Measurements from ENCODE around the gene ST8SIA1. TPM values are rescaled to one million over a fixed set of nuclear protein-coding genes. Genes with fewer than 3 reads are reported as not detected.

ST8SIA1 gene
- total and polyA plus RNA-seq, 4 donors = 16.4 to 41.9 (median 36.3) TPM

DNA sequence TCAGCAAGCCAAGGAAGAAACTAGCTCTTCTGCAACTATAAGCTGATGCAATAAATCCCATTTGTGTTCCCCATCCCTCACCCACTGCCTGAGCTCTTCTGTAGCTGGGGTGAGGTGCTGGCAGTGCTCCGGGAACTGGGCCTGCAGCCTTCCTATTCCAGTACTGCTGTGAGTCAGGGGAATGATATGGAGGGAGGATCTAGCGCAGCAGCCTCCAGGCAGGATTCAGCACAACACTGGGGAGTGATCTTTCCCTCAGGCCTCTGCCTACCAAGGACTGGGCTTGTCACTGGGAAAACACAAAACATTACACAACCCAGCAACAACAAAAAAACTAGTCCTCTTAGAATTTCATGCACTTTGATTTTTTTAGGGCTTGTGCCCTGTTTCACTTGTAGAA is 58.7 kb downstream of the ST8SIA1 start:
- WGBS (ENCODE audit: insufficient coverage) = 40% methylated on average over 1 of the region's 2 CpGs

DNA sequence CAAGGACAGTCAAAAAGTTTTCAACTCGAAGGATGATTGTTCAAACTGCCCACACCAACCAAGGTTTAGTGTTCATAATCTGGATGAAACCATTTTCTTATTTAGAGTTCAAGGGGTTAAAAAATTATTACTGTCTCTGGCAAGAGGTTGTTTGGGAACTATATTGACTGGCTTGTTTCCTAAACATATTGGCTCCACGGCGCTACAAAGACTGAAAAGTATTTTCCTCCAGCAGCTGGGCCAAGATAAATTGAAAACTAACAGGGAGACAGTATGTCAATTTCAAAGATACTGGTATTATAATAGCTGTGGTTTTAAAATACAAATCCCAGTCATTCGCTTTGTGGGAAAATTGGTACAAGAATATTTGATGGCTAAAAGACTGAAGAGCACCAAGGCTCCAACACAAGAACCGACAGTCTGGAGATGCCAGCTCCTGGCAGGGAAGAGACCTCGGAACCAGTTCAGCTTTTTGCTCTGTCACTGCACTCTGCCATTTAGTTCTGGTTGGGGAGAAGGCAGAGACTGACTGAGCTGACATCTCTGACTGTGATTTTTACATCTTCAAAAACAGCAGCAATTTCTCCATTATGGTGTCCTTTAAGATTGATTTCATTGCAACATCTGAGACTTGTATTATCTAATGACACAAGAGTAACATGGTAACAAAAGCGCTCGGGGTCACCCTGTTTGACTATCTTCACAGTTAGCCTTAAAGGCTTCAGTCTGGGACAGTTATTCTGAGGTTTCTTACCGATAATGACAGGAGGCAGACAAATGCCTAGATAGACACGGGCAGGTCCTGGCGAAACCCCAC is 62.0 kb downstream of the ST8SIA1 start:
- WGBS (ENCODE audit: insufficient coverage) = 82% methylated on average over 8 of the region's 11 CpGs
- H3K36me3 ChIP-seq (ENCODE audit: control insufficient read depth, insufficient read depth, low read length) = peaks cover 2% of the 10 kb centered on the region
- H3K27ac ChIP-seq (ENCODE audit: low read depth, low read length) = no peak overlapping the region
- no peaks in the 10 kb centered on the region for H3K27me3 ChIP-seq (ENCODE audit: control insufficient read depth, insufficient read depth, low read length)
- peaks cover 8% of the 10 kb centered on the region for H3K4me1 ChIP-seq (ENCODE audit: control insufficient read depth, insufficient read depth, low read length)
- no peak for DNase-seq (ENCODE audit: low read depth in 4 of 6, low spot score in 6 of 6)
- no peak overlapping the region for H3K4me3 ChIP-seq (ENCODE audit: low read depth, low read length)
- no peaks in the 10 kb centered on the region for H3K9me3 ChIP-seq (ENCODE audit: control insufficient read depth, insufficient read depth, low read length)

More for the DNA sequence above, 58.7 kb downstream of the ST8SIA1 start:
- Histone ChIP-seq H3K27ac (ENCODE audit: low read depth, low read length) (peak overlapping the region; percentile 59), H3K36me3 (ENCODE audit: control insufficient read depth, insufficient read depth, low read length) (peaks cover 2% of the 10 kb centered on the region), H3K4me1 (ENCODE audit: control insufficient read depth, insufficient read depth, low read length) (peaks cover 8% of the 10 kb centered on the region), H3K4me3 (ENCODE audit: low read depth, low read length) (no peak overlapping the region), H3K9me3 (ENCODE audit: control insufficient read depth, insufficient read depth, low read length) (no peaks in the 10 kb centered on the region), H3K27me3 (ENCODE audit: control insufficient read depth, insufficient read depth, low read length) (no peaks in the 10 kb centered on the region)
- peak in 1 of 6 donors; percentile 70 for DNase-seq (ENCODE audit: low read depth in 4 of 6, low spot score in 6 of 6)

GRCh38 chr12:22271023-22271422 is 63.5 kb downstream of the ST8SIA1 start:
- no peak overlapping the region for H3K4me3 ChIP-seq (ENCODE audit: low read depth, low read length)
- no CpG with 5 or more reads among the region's 2 CpGs for WGBS (ENCODE audit: insufficient coverage)
- no peaks in the 10 kb centered on the region for H3K27me3 ChIP-seq (ENCODE audit: control insufficient read depth, insufficient read depth, low read length)
- H3K36me3 ChIP-seq (ENCODE audit: control insufficient read depth, insufficient read depth, low read length) = no peaks in the 10 kb centered on the region
- H3K27ac ChIP-seq (ENCODE audit: low read depth, low read length) = no peak overlapping the region
- no peaks in the 10 kb centered on the region for H3K9me3 ChIP-seq (ENCODE audit: control insufficient read depth, insufficient read depth, low read length)
- no peak for DNase-seq (ENCODE audit: low read depth in 4 of 6, low spot score in 6 of 6)
- H3K4me1 ChIP-seq (ENCODE audit: control insufficient read depth, insufficient read depth, low read length) = peaks cover 3% of the 10 kb centered on the region

GRCh38 chr12:22268973-22269372 is 65.5 kb downstream of the ST8SIA1 start:
- H3K9me3 ChIP-seq (ENCODE audit: control insufficient read depth, insufficient read depth, low read length) = no peaks in the 10 kb centered on the region
- H3K4me1 ChIP-seq (ENCODE audit: control insufficient read depth, insufficient read depth, low read length) = no peaks in the 10 kb centered on the region
- H3K27ac ChIP-seq (ENCODE audit: low read depth, low read length) = no peak overlapping the region
- no peak overlapping the region for H3K4me3 ChIP-seq (ENCODE audit: low read depth, low read length)
- DNase-seq (ENCODE audit: low read depth in 4 of 6, low spot score in 6 of 6) = no peak
- no peaks in the 10 kb centered on the region for H3K27me3 ChIP-seq (ENCODE audit: control insufficient read depth, insufficient read depth, low read length)
- no peaks in the 10 kb centered on the region for H3K36me3 ChIP-seq (ENCODE audit: control insufficient read depth, insufficient read depth, low read length)

DNA sequence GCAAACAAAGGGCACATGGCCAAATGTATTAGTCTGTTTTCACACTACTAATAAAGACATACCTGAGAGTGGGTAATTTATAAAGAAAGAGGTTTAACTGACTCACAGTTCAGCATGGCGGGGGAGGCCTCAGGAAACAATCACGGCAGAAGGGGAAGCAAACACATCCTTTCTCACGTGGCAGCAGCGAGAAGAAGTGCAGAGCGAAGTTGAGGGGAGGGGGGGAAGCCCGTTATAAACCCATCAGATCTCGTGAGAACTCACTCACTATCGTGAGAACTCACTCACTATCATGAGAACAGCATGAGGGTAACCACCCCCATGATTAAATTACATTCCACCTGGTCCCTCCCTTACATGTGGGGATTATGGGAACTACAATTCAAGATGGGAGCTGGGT is 66.1 kb downstream of the ST8SIA1 start:
- DNase-seq (ENCODE audit: low read depth in 4 of 6, low spot score in 6 of 6) = no peak
- no CpG with 5 or more reads among the region's 8 CpGs for WGBS (ENCODE audit: insufficient coverage)
- Histone ChIP-seq H3K27me3 (ENCODE audit: control insufficient read depth, insufficient read depth, low read length) (no peaks in the 10 kb centered on the region), H3K4me1 (ENCODE audit: control insufficient read depth, insufficient read depth, low read length) (no peaks in the 10 kb centered on the region), H3K9me3 (ENCODE audit: control insufficient read depth, insufficient read depth, low read length) (no peaks in the 10 kb centered on the region), H3K36me3 (ENCODE audit: control insufficient read depth, insufficient read depth, low read length) (no peaks in the 10 kb centered on the region), H3K27ac (ENCODE audit: low read depth, low read length) (no peak overlapping the region), H3K4me3 (ENCODE audit: low read depth, low read length) (no peak overlapping the region)

DNA sequence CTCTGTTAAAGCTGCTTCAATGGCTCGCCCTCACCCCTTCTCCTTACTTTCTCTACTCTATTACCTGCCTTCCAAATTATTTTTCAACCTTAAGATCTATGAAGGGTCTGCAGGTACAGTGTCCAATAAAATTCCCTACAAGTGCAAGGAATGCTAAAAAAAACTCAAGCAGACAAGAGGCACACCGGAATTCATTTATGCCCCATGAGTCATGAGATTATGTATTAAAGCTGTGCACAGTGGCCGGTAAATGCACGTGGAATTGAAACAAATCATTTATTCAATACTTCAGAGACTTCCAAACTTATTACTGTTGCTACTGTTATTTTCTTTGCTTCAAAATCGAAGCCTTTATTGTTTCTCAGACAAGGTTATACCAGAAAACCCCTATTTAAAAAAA is 68.4 kb downstream of the ST8SIA1 start:
- Histone ChIP-seq H3K9me3 (ENCODE audit: control insufficient read depth, insufficient read depth, low read length) (no peaks in the 10 kb centered on the region), H3K4me1 (ENCODE audit: control insufficient read depth, insufficient read depth, low read length) (peaks cover 4% of the 10 kb centered on the region), H3K4me3 (ENCODE audit: low read depth, low read length) (no peak overlapping the region), H3K36me3 (ENCODE audit: control insufficient read depth, insufficient read depth, low read length) (no peaks in the 10 kb centered on the region), H3K27ac (ENCODE audit: low read depth, low read length) (no peak overlapping the region), H3K27me3 (ENCODE audit: control insufficient read depth, insufficient read depth, low read length) (no peaks in the 10 kb centered on the region)
- 100% methylated on average over 1 of the region's 5 CpGs for WGBS (ENCODE audit: insufficient coverage)
- DNase-seq (ENCODE audit: low read depth in 4 of 6, low spot score in 6 of 6) = no peak

DNA sequence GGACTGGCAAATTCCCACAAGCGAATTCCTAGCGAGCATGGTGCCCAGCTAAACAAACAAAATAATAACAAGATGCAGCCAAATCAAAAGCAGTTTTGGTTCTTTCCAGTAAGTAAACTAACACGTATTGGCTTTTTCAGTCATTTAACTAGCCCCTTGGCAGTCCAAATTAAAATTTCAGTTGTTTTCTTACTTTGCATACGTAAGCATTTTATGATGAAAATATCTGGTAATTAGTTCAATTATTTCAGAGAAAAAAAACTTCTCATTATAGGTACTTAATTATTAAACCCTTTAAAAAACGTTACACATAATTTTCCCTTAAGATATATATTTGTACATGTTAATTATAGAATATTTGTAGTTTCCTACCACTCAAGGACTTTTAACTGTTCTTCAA is 70.1 kb downstream of the ST8SIA1 start:
- 66% methylated on average over 3 of the region's 5 CpGs for whole genome bisulfite sequencing (ENCODE audit: insufficient coverage)
- no peak overlapping the region for H3K27ac ChIP-seq (ENCODE audit: low read depth, low read length)
- peaks cover 4% of the 10 kb centered on the region for H3K4me1 ChIP-seq (ENCODE audit: control insufficient read depth, insufficient read depth, low read length)

GRCh38 chr12:22262309-22262708 is 72.2 kb downstream of the ST8SIA1 start:
- Histone ChIP-seq H3K4me3 (ENCODE audit: low read depth, low read length) (no peak overlapping the region), H3K9me3 (ENCODE audit: control insufficient read depth, insufficient read depth, low read length) (no peaks in the 10 kb centered on the region), H3K36me3 (ENCODE audit: control insufficient read depth, insufficient read depth, low read length) (no peaks in the 10 kb centered on the region), H3K4me1 (ENCODE audit: control insufficient read depth, insufficient read depth, low read length) (peaks cover 7% of the 10 kb centered on the region), H3K27ac (ENCODE audit: low read depth, low read length) (no peak overlapping the region), H3K27me3 (ENCODE audit: control insufficient read depth, insufficient read depth, low read length) (no peaks in the 10 kb centered on the region)
- WGBS (ENCODE audit: insufficient coverage) = 0% methylated on average over 1 of the region's 2 CpGs
- DNase-seq (ENCODE audit: low read depth in 4 of 6, low spot score in 6 of 6) = peak in 2 of 6 donors; percentile 37 to 70

More for the DNA sequence above, 70.1 kb downstream of the ST8SIA1 start:
- Histone ChIP-seq H3K4me3 (ENCODE audit: low read depth, low read length) (no peak overlapping the region), H3K27me3 (ENCODE audit: control insufficient read depth, insufficient read depth, low read length) (no peaks in the 10 kb centered on the region), H3K36me3 (ENCODE audit: control insufficient read depth, insufficient read depth, low read length) (no peaks in the 10 kb centered on the region), H3K9me3 (ENCODE audit: control insufficient read depth, insufficient read depth, low read length) (no peaks in the 10 kb centered on the region)
- peak in 1 of 6 donors; percentile 51 for DNase-seq (ENCODE audit: low read depth in 4 of 6, low spot score in 6 of 6)

- no peak for DNase-seq (ENCODE audit: low read depth in 4 of 6, low spot score in 6 of 6)
- no peaks in the 10 kb centered on the region for H3K27me3 ChIP-seq (ENCODE audit: control insufficient read depth, insufficient read depth, low read length)
- H3K36me3 ChIP-seq (ENCODE audit: control insufficient read depth, insufficient read depth, low read length) = no peaks in the 10 kb centered on the region
- no peak overlapping the region for H3K4me3 ChIP-seq (ENCODE audit: low read depth, low read length)
- H3K9me3 ChIP-seq (ENCODE audit: control insufficient read depth, insufficient read depth, low read length) = no peaks in the 10 kb centered on the region
- peaks cover 21% of the 10 kb centered on the region for H3K4me1 ChIP-seq (ENCODE audit: control insufficient read depth, insufficient read depth, low read length)
- H3K27ac ChIP-seq (ENCODE audit: low read depth, low read length) = peak overlapping the region; percentile 79
- WGBS (ENCODE audit: insufficient coverage) = 100% methylated on average over 1 of the region's 6 CpGs
These were observed 77.4 kb downstream of the ST8SIA1 start for GRCh38 chr12:22257100-22257499.

- Histone ChIP-seq H3K36me3 (ENCODE audit: control insufficient read depth, insufficient read depth, low read length) (no peaks in the 10 kb centered on the region), H3K9me3 (ENCODE audit: control insufficient read depth, insufficient read depth, low read length) (no peaks in the 10 kb centered on the region), H3K4me1 (ENCODE audit: control insufficient read depth, insufficient read depth, low read length) (peaks cover 21% of the 10 kb centered on the region), H3K4me3 (ENCODE audit: low read depth, low read length) (no peak overlapping the region), H3K27me3 (ENCODE audit: control insufficient read depth, insufficient read depth, low read length) (no peaks in the 10 kb centered on the region), H3K27ac (ENCODE audit: low read depth, low read length) (peak overlapping the region; percentile 79)
- DNase-seq (ENCODE audit: low read depth in 4 of 6, low spot score in 6 of 6) = no peak
- no CpG with 5 or more reads among the region's 1 CpG for WGBS (ENCODE audit: insufficient coverage)
These were observed 77.9 kb downstream of the ST8SIA1 start for GRCh38 chr12:22256605-22257004.

All from spinal cord (tissue), 10 donors.